ENCODE measurements around the gene MCAT. TPM values are rescaled to one million over a fixed set of nuclear protein-coding genes. Genes with fewer than 3 reads are reported as not detected.

MCAT gene
- total and polyA plus RNA-seq, 2 donors (not counting 1 experiment from before 2014, with no cell fraction given), result 8.4 to 10.1 TPM

GRCh38 chr22:43085658-43086606, 57.3 kb downstream of the MCAT start:
- POLR2A ChIA-PET, result no interaction called here
- H3K4me3 ChIP-seq (ENCODE audit: control extremely low read depth in 1 of 5, extremely low read depth in 1 of 5, insufficient read depth in 1 of 5, low read depth in 2 of 5, low read length in 4 of 5), result no peak overlapping the region
- H3K27ac Mint-ChIP-seq, result no peak overlapping the region
- H2AFZ ChIP-seq (ENCODE audit: insufficient read depth, low read depth, low read length, poor library complexity, severe bottlenecking), result no peak overlapping the region
- no peak overlapping the region for H3K4me2 ChIP-seq (replicated peaks; ENCODE audit: low read depth, low read length, poor library complexity, severe bottlenecking)
- no peak overlapping the region for H3K9ac ChIP-seq (ENCODE audit: low read length)
- H3K27me3 ChIP-seq (replicated peaks in 1 of 4; ENCODE audit: control extremely low read depth in 1 of 4, control insufficient read depth in 3 of 4, insufficient read depth in 4 of 4, low read length in 3 of 4), result no peaks in the 10 kb centered on the region
- peak overlapping the region; percentile 13 for H3K4me3 Mint-ChIP-seq
- no peaks in the 10 kb centered on the region for H3K9me3 Mint-ChIP-seq (ENCODE audit: insufficient read depth)
- TF ChIP-seq CTCF (IDR thresholded peaks at IDR 0.05), result no peak
- H3K27ac ChIP-seq (ENCODE audit: low read length in 2 of 2), result no peak overlapping the region
- peaks cover 10% of the 10 kb centered on the region for H3K4me1 Mint-ChIP-seq
- ATAC-seq (ENCODE audit: low read depth), result no peak
- 89% methylated on average over 5 of the region's 19 CpGs for WGBS (ENCODE audit: insufficient coverage)
- H3K36me3 ChIP-seq (replicated peaks in 1 of 2; ENCODE audit: control extremely low read depth in 1 of 2, control insufficient read depth in 1 of 2, extremely low read depth in 1 of 2, insufficient read depth in 2 of 2, low read length in 1 of 2), result no peaks in the 10 kb centered on the region
- no peaks in the 10 kb centered on the region for H4K20me1 ChIP-seq (ENCODE audit: control insufficient read depth, insufficient read depth, low read length, poor library complexity, severe bottlenecking)
- CTCF ChIA-PET, result no interaction called here
- no peaks in the 10 kb centered on the region for H3K27me3 Mint-ChIP-seq
- intact Hi-C loops (cut with micrococcal nuclease), result no loop called here
- H3K79me2 ChIP-seq (ENCODE audit: control insufficient read depth, insufficient read depth, low read length), result no peaks in the 10 kb centered on the region
- no peaks in the 10 kb centered on the region for H3K9me3 ChIP-seq (ENCODE audit: control extremely low read depth in 1 of 3, control insufficient read depth in 2 of 3, insufficient read depth in 1 of 3, low read length in 2 of 3)
- DNase-seq, result no peak
- H3K4me1 ChIP-seq (ENCODE audit: control insufficient read depth in 2 of 2, insufficient read depth in 2 of 2, low read length in 2 of 2), result peaks cover 4 to 15% of the 10 kb centered on the region in 2 donors

Other genes starting within 250 kb of the MCAT start
- 59.3 and 60.3 TPM in 2 replicates for gene PACSIN2, start 128.2 kb downstream of the MCAT start, total RNA-seq
- gene PACSIN2, start 128.2 kb downstream of the MCAT start, polyA plus RNA-seq, result 26.9 and 32.5 TPM in 2 replicates
- gene TTLL1, start 54.0 kb downstream of the MCAT start, total RNA-seq, result 2.1 and 3.0 TPM in 2 replicates
- gene TTLL1, start 54.0 kb downstream of the MCAT start, polyA plus RNA-seq, result 2.5 and 3.3 TPM in 2 replicates
- gene BIK, start 32.6 kb downstream of the MCAT start, total RNA-seq, result 1.3 TPM in 2 replicates
- 2.7 and 3.0 TPM in 2 replicates for gene BIK, start 32.6 kb downstream of the MCAT start, polyA plus RNA-seq
- 54.9 and 56.2 TPM in 2 replicates for gene TSPO, start 8.2 kb upstream of the MCAT start, total RNA-seq
- 61.5 and 94.2 TPM in 2 replicates for gene TSPO, start 8.2 kb upstream of the MCAT start, polyA plus RNA-seq
- gene TTLL12, start 43.7 kb upstream of the MCAT start, total RNA-seq, result 19.9 and 21.3 TPM in 2 replicates
- gene TTLL12, start 43.7 kb upstream of the MCAT start, polyA plus RNA-seq, result 8.5 and 11.0 TPM in 2 replicates
- gene SCUBE1, start 200.0 kb upstream of the MCAT start, total RNA-seq, result not detected in 2 replicates
- gene SCUBE1, start 200.0 kb upstream of the MCAT start, polyA plus RNA-seq, result 0.14 TPM in 1 of 2 replicates, not detected in the other